ENCODE measurements around the gene TBC1D7.

GRCh38 chr6:13359287-13359686, 30.9 kb upstream of the TBC1D7 start:
- TF ChIP-seq POLR2A (IDR thresholded peaks at IDR 0.05; ENCODE audit: low read depth, low read length) (no peak), TAF1 (IDR thresholded peaks at IDR 0.05; ENCODE audit: low read depth, low read length) (no peak), POU2F2 (IDR thresholded peaks at IDR 0.05; ENCODE audit: low read depth, low read length) (no peak), POLR2AphosphoS5 (IDR thresholded peaks at IDR 0.05; ENCODE audit: low read depth, low read length) (no peak), SPI1 (IDR thresholded peaks at IDR 0.05; ENCODE audit: low read depth, low read length) (no peak), PAX5 (IDR thresholded peaks at IDR 0.05; ENCODE audit: insufficient read depth, low read length, severe bottlenecking) (no peak)

All from GM12891 (cell line).